Common myeloid progenitor, CD34-positive (primary cell): ENCODE results near the gene HSFX2.
"Not testable (repeated sequence)": the region's sequence is repeated elsewhere in the genome, so short reads cannot be mapped to it uniquely, and the experiment has no call there.

Source experiments
- CTCF ChIA-PET: fragments of 350-600 bp; sonication (Branson Sonifier 250); formaldehyde crosslinking; loops from one replicate; lab custom pipeline; 2021; ENCODE audit warnings: antibody characterized with exemption; lab: Charles Lee
- POLR2A ChIA-PET: fragments of 350-600 bp; sonication (Branson Sonifier 250); formaldehyde crosslinking; loops from one replicate; lab custom pipeline; 2021; ENCODE audit warnings: antibody characterized with exemption; lab: Charles Lee
- DNase-seq, 3 donors: peaks; one replicate each; pipeline versions ENCODE4 v3.0.0 to v3.0.0-alpha.2; 2013
- H3K27ac ChIP-seq, 2 experiments: 1 replicate in 1 of 2; 2 replicates in 1 of 2; pipeline ENCODE4 v1.7.0; 2013; ENCODE audit warnings: inconsistent platforms in 2 of 2, low read length in 2 of 2, mild to moderate bottlenecking in 2 of 2, low read depth in 1 of 2, moderate library complexity in 1 of 2; ENCODE audit not compliant: severe bottlenecking in 2 of 2, insufficient read depth in 1 of 2, poor library complexity in 1 of 2
- H3K27me3 ChIP-seq, 5 experiments: replicated peaks in 2 of 5; 1 replicate in 3 of 5; 2 replicates in 2 of 5; pipeline versions ENCODE4 v1.6.1 to v1.7.0; 2013; ENCODE audit warnings: low read length in 4 of 5, mild to moderate bottlenecking in 2 of 5, moderate library complexity in 2 of 5, inconsistent platforms in 1 of 5; ENCODE audit not compliant: insufficient read depth in 5 of 5, control insufficient read depth in 4 of 5
- H3K36me3 ChIP-seq, 4 experiments: 1 replicate in 2 of 4; 2 replicates in 2 of 4; pipeline versions ENCODE4 v1.6.1 to v1.7.0; 2013; ENCODE audit warnings: low read length in 3 of 4, control low read depth in 1 of 4, mild to moderate bottlenecking in 1 of 4; ENCODE audit not compliant: control insufficient read depth in 4 of 4, insufficient read depth in 4 of 4
- H3K4me1 ChIP-seq, 4 experiments: 1 replicate in 3 of 4; 2 replicates in 1 of 4; pipeline versions ENCODE4 v1.6.1 to v1.7.1; 2013; ENCODE audit warnings: low read length in 3 of 4, mild to moderate bottlenecking in 3 of 4, control low read depth in 1 of 4, inconsistent platforms in 1 of 4, moderate library complexity in 1 of 4; ENCODE audit not compliant: control insufficient read depth in 4 of 4, insufficient read depth in 4 of 4; ENCODE audit errors: control extremely low read depth in 1 of 4
- H3K4me3 ChIP-seq, 7 experiments: 1 replicate in 4 of 7; 2 replicates in 3 of 7; pipeline versions ENCODE4 v1.5.1 to v1.7.0; 2013; ENCODE audit warnings: mild to moderate bottlenecking in 7 of 7, low read length in 6 of 7, moderate library complexity in 6 of 7, inconsistent platforms in 2 of 7, low read depth in 2 of 7, control low read depth in 1 of 7; ENCODE audit not compliant: insufficient read depth in 4 of 7, control insufficient read depth in 1 of 7; ENCODE audit errors: extremely low read depth in 1 of 7
- H3K9me3 ChIP-seq, 5 experiments: 1 replicate in 4 of 5; 2 replicates in 1 of 5; pipeline versions ENCODE4 v1.6.1 to v1.7.1; 2013; ENCODE audit warnings: low read length in 4 of 5, mild to moderate bottlenecking in 2 of 5, inconsistent platforms in 1 of 5, low read depth in 1 of 5, moderate library complexity in 1 of 5; ENCODE audit not compliant: control insufficient read depth in 4 of 5, insufficient read depth in 2 of 5; ENCODE audit errors: control extremely low read depth in 1 of 5
- WGBS: methylation state at CpG from one replicate; pipeline ENCODE4 v1.1.5; 2013; ENCODE audit not compliant: insufficient coverage; 5-methylcytosine and 5-hydroxymethylcytosine counted together

Gene HSFX2

GRCh38 chrX:149570668-149571067 lies 24.4 kb downstream of the HSFX2 start:
- POLR2A ChIA-PET, result no interaction called here
- Histone ChIP-seq H3K27ac (no peak overlapping the region), H3K27me3 (peaks cover 0 to 3% (median 0%) of the 10 kb centered on the region in 5 experiments), H3K4me3 (no peak overlapping the region), H3K36me3 (no peaks in the 10 kb centered on the region), H3K4me1 (no peaks in the 10 kb centered on the region), H3K9me3 (no peaks in the 10 kb centered on the region)
- 82% methylated on average over 5 of the region's 6 CpGs for WGBS
- DNase-seq, result no peak
- CTCF ChIA-PET, result no interaction called here

GRCh38 chrX:149569770-149570169 lies 25.3 kb downstream of the HSFX2 start:
- H3K4me3 ChIP-seq, result no peak overlapping the region
- no peaks in the 10 kb centered on the region for H3K4me1 ChIP-seq
- CTCF ChIA-PET, result no interaction called here
- no peaks in the 10 kb centered on the region for H3K36me3 ChIP-seq
- POLR2A ChIA-PET, result no interaction called here
- H3K27ac ChIP-seq, result no peak overlapping the region
- DNase-seq, result no peak
- no peaks in the 10 kb centered on the region for H3K9me3 ChIP-seq
- WGBS, result 60% methylated on average over 1 of the region's 2 CpGs
- H3K27me3 ChIP-seq, result peaks cover 0 to 3% (median 0%) of the 10 kb centered on the region in 5 experiments

GRCh38 chrX:149568701-149569296 lies 26.3 kb downstream of the HSFX2 start:
- ChIA-PET CTCF (no interaction called here), POLR2A (no interaction called here)
- WGBS, result 74% methylated on average over 5 of the region's 5 CpGs
- Histone ChIP-seq H3K4me1 (no peaks in the 10 kb centered on the region), H3K27ac (no peak overlapping the region), H3K4me3 (no peak overlapping the region), H3K9me3 (no peaks in the 10 kb centered on the region), H3K36me3 (no peaks in the 10 kb centered on the region), H3K27me3 (peaks cover 0 to 3% (median 0%) of the 10 kb centered on the region in 5 experiments)
- no peak for DNase-seq

- POLR2A ChIA-PET, result no interaction called here
These were observed 27.3 kb downstream of the HSFX2 start for GRCh38 chrX:149567621-149568417.

GRCh38 chrX:149563359-149563758 lies 31.8 kb downstream of the HSFX2 start:
- DNase-seq, result no peak
- WGBS, result 89% methylated on average over 2 of the region's 4 CpGs
- H3K4me1 ChIP-seq, result no peaks in the 10 kb centered on the region
- H3K27ac ChIP-seq, result no peak overlapping the region
- no peak overlapping the region for H3K4me3 ChIP-seq
- H3K9me3 ChIP-seq, result peaks cover 0 to 4% (median 0%) of the 10 kb centered on the region in 5 experiments
- H3K36me3 ChIP-seq, result no peaks in the 10 kb centered on the region
- ChIA-PET POLR2A (no interaction called here), CTCF (no interaction called here)
- H3K27me3 ChIP-seq, result peaks cover 0 to 3% (median 0%) of the 10 kb centered on the region in 5 experiments

More at GRCh38 chrX:149567621-149568417, 27.3 kb downstream of the HSFX2 start:
- H3K36me3 ChIP-seq, result no peaks in the 10 kb centered on the region
- no peak overlapping the region for H3K4me3 ChIP-seq
- WGBS, result 82% methylated on average over 7 of the region's 7 CpGs
- peaks cover 0 to 4% (median 0%) of the 10 kb centered on the region in 5 experiments for H3K9me3 ChIP-seq
- no peaks in the 10 kb centered on the region for H3K4me1 ChIP-seq
- CTCF ChIA-PET, result no interaction called here
- peaks cover 0 to 3% (median 0%) of the 10 kb centered on the region in 5 experiments for H3K27me3 ChIP-seq
- no peak for DNase-seq
- H3K27ac ChIP-seq, result no peak overlapping the region

- H3K9me3 ChIP-seq, CTCF ChIA-PET: not testable (repeated sequence)
These were observed 39.9 kb downstream of the HSFX2 start for GRCh38 chrX:149555251-149555650.

GRCh38 chrX:149551939-149552248 lies 43.2 kb downstream of the HSFX2 start:
- H3K27me3 ChIP-seq, DNase-seq, CTCF ChIA-PET, POLR2A ChIA-PET, H3K4me1 ChIP-seq, H3K4me3 ChIP-seq, H3K36me3 ChIP-seq, H3K9me3 ChIP-seq, H3K27ac ChIP-seq: not testable (repeated sequence)
- no CpG with 5 or more reads among the region's 6 CpGs for WGBS

More at GRCh38 chrX:149555251-149555650, 39.9 kb downstream of the HSFX2 start:
- POLR2A ChIA-PET, H3K36me3 ChIP-seq, H3K4me3 ChIP-seq, H3K4me1 ChIP-seq, H3K27me3 ChIP-seq, H3K27ac ChIP-seq, DNase-seq: not testable (repeated sequence)
- no CpG with 5 or more reads among the region's 4 CpGs for WGBS
